Measurements from ENCODE around the gene ENTPD3. TPM values are rescaled to one million over a fixed set of nuclear protein-coding genes. Genes with fewer than 3 reads are reported as not detected.

The ENTPD3 gene
- total RNA-seq, 4 donors from 2014 or later = 2.1 to 5.7 (median 4.9) TPM

GRCh38 chr3:40470701-40471100 lies 83.7 kb downstream of the ENTPD3 start:
- no peak for DNase-seq
- no peak for TF ChIP-seq POLR2A (IDR thresholded peaks at IDR 0.05)
- TF ChIP-seq CTCF (IDR thresholded peaks at IDR 0.05) = no peak
- Histone ChIP-seq H3K4me3 (replicated peaks in 1 of 3) (no peak overlapping the region), H3K27ac (no peak overlapping the region), H3K27me3 (no peaks in the 10 kb centered on the region), H3K9me3 (no peaks in the 10 kb centered on the region), H3K36me3 (no peaks in the 10 kb centered on the region), H3K4me1 (no peaks in the 10 kb centered on the region)
- WGBS, 2 donors = 94 to 95% methylated on average over 4 of the region's 4 CpGs
- intact Hi-C loops (cut with DNase I) = no loop called here

- peaks cover 0 to 2% of the 10 kb centered on the region in 2 donors for H3K36me3 ChIP-seq
- H3K27ac ChIP-seq = peak within 1 kb of the TSS in 2 of 3 donors; percentile 48 to 51
- peak; percentile 64 to 71 for DNase-seq
- H3K9me3 ChIP-seq = no peaks in the 10 kb centered on the region
- 15 to 19% methylated on average over 37 to 38 of the region's 48 CpGs for WGBS, 2 donors
- intact Hi-C loops (cut with DNase I) = no loop called here
- H3K4me1 ChIP-seq = peaks cover 6% of the 10 kb centered on the region in 2 donors
- TF ChIP-seq CTCF (IDR thresholded peaks at IDR 0.05) (no peak), POLR2A (IDR thresholded peaks at IDR 0.05) (peak in 1 of 2 donors; percentile 13)
- H3K4me3 ChIP-seq (replicated peaks in 1 of 3) = peak within 1 kb of the TSS; percentile 83 to 91 (median 84)
- no peaks in the 10 kb centered on the region for H3K27me3 ChIP-seq
Measured at GRCh38 chr3:40476478-40477470, 89.8 kb downstream of the ENTPD3 start, which contains the start of gene ZNF619. Gene ZNF619, plus strand, starts transcription at chr3:40477122. Its CDS starts 858 bp downstream, at chr3:40477980.

GRCh38 chr3:40477666-40478065 lies 90.7 kb downstream of the ENTPD3 start:
- no peaks in the 10 kb centered on the region for H3K27me3 ChIP-seq
- no peak overlapping the region for H3K27ac ChIP-seq
- DNase-seq = no peak
- TF ChIP-seq CTCF (IDR thresholded peaks at IDR 0.05) = no peak
- TF ChIP-seq POLR2A (IDR thresholded peaks at IDR 0.05) = no peak
- peaks cover under 1 to 10% of the 10 kb centered on the region in 2 donors for H3K36me3 ChIP-seq
- peak overlapping the region; percentile 83 to 91 (median 84) for H3K4me3 ChIP-seq (replicated peaks in 1 of 3)
- WGBS, 2 donors = 54 to 59% methylated on average over 4 of the region's 4 CpGs
- H3K4me1 ChIP-seq = peaks cover 6% of the 10 kb centered on the region in 2 donors
- intact Hi-C loops (cut with DNase I) = no loop called here
- H3K9me3 ChIP-seq = no peaks in the 10 kb centered on the region

Other genes starting within 250 kb of the ENTPD3 start
- 10 to 100 TPM; 20.9 to 46.1 (median 24.1) TPM for gene EIF1B, start 77.5 kb upstream of the ENTPD3 start, total RNA-seq
- gene RPL14, start 70.2 kb downstream of the ENTPD3 start, total RNA-seq = 100 to 1,000 TPM; 272 to 723 (median 339) TPM
- gene ZNF619, start 89.9 kb downstream of the ENTPD3 start, total RNA-seq = 10 to 100 TPM in 1 of 4 donors, 1 to 10 TPM in 3; 8.2 to 10.2 (median 9.7) TPM
- gene ZNF620, start 118.9 kb downstream of the ENTPD3 start, total RNA-seq = 1 to 10 TPM; 5.6 to 8.6 (median 7.0) TPM
- gene ZNF621, start 137.8 kb downstream of the ENTPD3 start, total RNA-seq = 10 to 100 TPM; 15.8 to 28.1 (median 23.4) TPM